ENCODE results near the gene KIF18A. TPM values are rescaled to one million over a fixed set of nuclear protein-coding genes. Genes with fewer than 3 reads are reported as not detected.

The KIF18A gene
- total and polyA plus RNA-seq, 2 of the 8 experiments (the other 6 are each of a cell fraction or from before 2014, with no cell fraction given) = 4.0 to 23.3 TPM

GRCh38 chr11:28133146-28133545 lies 25.2 kb upstream of the KIF18A start:
- no peak overlapping the region for H2BK120ac ChIP-seq (replicated peaks; ENCODE audit: low read depth, low read length)
- H4K91ac ChIP-seq (replicated peaks; ENCODE audit: insufficient read length, low read length) = no peak overlapping the region
- H4K20me1 ChIP-seq (replicated peaks in 1 of 2; ENCODE audit: control insufficient read depth in 1 of 2, insufficient read depth in 2 of 2, low read length in 2 of 2) = no peaks in the 10 kb centered on the region
- no peak overlapping the region for H3K27ac ChIP-seq (ENCODE audit: low read depth, low read length)
- no peak overlapping the region for H4K5ac ChIP-seq (ENCODE audit: insufficient read length, low read depth, low read length)
- no peaks in the 10 kb centered on the region for H3K79me1 ChIP-seq (ENCODE audit: low read depth, low read length)
- peaks cover 31 to 34% of the 10 kb centered on the region in 2 experiments; a peak in 3 of 4 replicates for H3K9me3 ChIP-seq (ENCODE audit: insufficient read depth in 2 of 2, low read depth in 1 of 2, low read length in 1 of 2)
- ChIA-PET CTCF (ENCODE audit: partially characterized antibody) (interaction anchor here (0.6 kb wide), 1 partner anchor 144 kb away, joined by 3 read pairs; no protein-coding TSS in a partner anchor), POLR2A (ENCODE audit: partially characterized antibody) (interaction anchor here (1.2 kb wide), 1 partner anchor 13 kb away, joined by 4 read pairs; no protein-coding TSS in a partner anchor)
- no peaks in the 10 kb centered on the region for H3K27me3 ChIP-seq (replicated peaks in 1 of 4; ENCODE audit: control insufficient read depth in 3 of 4, extremely low read depth in 1 of 4, insufficient read depth in 3 of 4, low read length in 3 of 4)
- peaks cover 0 to 2% (median 0%) of the 10 kb centered on the region in 4 experiments; a peak in 2 of 7 replicates for H3K4me1 ChIP-seq (replicated peaks in 1 of 4; ENCODE audit: control insufficient read depth in 3 of 4, insufficient read depth in 4 of 4, low read length in 3 of 4)
- no peak overlapping the region for H2AK5ac ChIP-seq (ENCODE audit: low read depth, low read length)
- H3K9ac ChIP-seq (replicated peaks in 1 of 4; ENCODE audit: extremely low read depth in 1 of 4, low read depth in 3 of 4, low read length in 3 of 4) = no peak overlapping the region
- no peak overlapping the region for H2BK20ac ChIP-seq (ENCODE audit: low read length)
- no peak overlapping the region for H3K14ac ChIP-seq (ENCODE audit: insufficient read length)
- no peak overlapping the region for H3K23ac ChIP-seq (ENCODE audit: insufficient read length)
- no peak overlapping the region for H2BK15ac ChIP-seq (ENCODE audit: low read length)
- no peak for DNase-seq (ENCODE audit: low read depth in 1 of 2, low spot score in 2 of 2)
- H2BK5ac ChIP-seq (ENCODE audit: low read depth, low read length) = no peak overlapping the region
- no peak overlapping the region for H3K4ac ChIP-seq (replicated peaks; ENCODE audit: insufficient read length, low read depth, low read length)
- no peak for FAIRE-seq
- no peak overlapping the region for H3K56ac ChIP-seq (replicated peaks; ENCODE audit: insufficient read length, low read depth, low read length)
- TF ChIP-seq BACH1 (IDR thresholded peaks at IDR 0.05; ENCODE audit: low read length) = no peak
- no peaks in the 10 kb centered on the region for H3K79me2 ChIP-seq (ENCODE audit: control insufficient read depth in 1 of 2, insufficient read depth in 2 of 2, low read length in 2 of 2)
- no peak overlapping the region for H2BK12ac ChIP-seq (ENCODE audit: low read depth, low read length)
- no peak overlapping the region for H2AFZ ChIP-seq (ENCODE audit: low read length)
- no peaks in the 10 kb centered on the region for H3K23me2 ChIP-seq (ENCODE audit: low read depth, low read length)
- H3K36me3 ChIP-seq (ENCODE audit: control insufficient read depth in 2 of 4, insufficient read depth in 4 of 4, low read length in 3 of 4) = peaks cover 0 to 26% (median 11%) of the 10 kb centered on the region in 4 experiments; a peak in 3 of 8 replicates
- H4K8ac ChIP-seq (ENCODE audit: extremely low read depth, insufficient read depth, low read length) = no peak overlapping the region
- no peak overlapping the region for H3K4me3 ChIP-seq (ENCODE audit: extremely low read depth in 1 of 4, insufficient read depth in 2 of 4, low read depth in 3 of 4, low read length in 4 of 4)
- no peak overlapping the region for H3K18ac ChIP-seq (ENCODE audit: extremely low read depth, low read length)
- H3K4me2 ChIP-seq (ENCODE audit: insufficient read depth in 1 of 2, low read depth in 2 of 2, low read length in 2 of 2) = no peak overlapping the region
- WGBS, 2 experiments (ENCODE audit: extremely low coverage in 1 of 2, insufficient coverage in 1 of 2, insufficient read length in 1 of 2, insufficient replicate concordance in 2 of 2, low coverage in 1 of 2, low lambda C conversion rate in 2 of 2, missing lambda C conversion rate in 1 of 2) = 98 to 100% methylated on average over 1 to 3 of the region's 3 CpGs
